ENCODE measurements around the gene KIAA1614. TPM values are rescaled to one million over a fixed set of nuclear protein-coding genes. Genes with fewer than 3 reads are reported as not detected.

The KIAA1614 gene
- polyA plus RNA-seq, 1 donor (not counting 4 experiments of a cell fraction or from before 2014, with no cell fraction given): 0.03 TPM

GRCh38 chr1:180945151-180945550 lies 32.5 kb downstream of the KIAA1614 start:
- H3K79me2 ChIP-seq (ENCODE audit: control insufficient read depth, insufficient read depth, low read length): no peaks in the 10 kb centered on the region
- H3K9me3 ChIP-seq (ENCODE audit: control insufficient read depth, low read depth, low read length): peaks cover 13% of the 10 kb centered on the region
- DNase-seq (ENCODE audit: low read depth, low spot score) (no peak), FAIRE-seq (no peak)
- no peak overlapping the region for H3K4me2 ChIP-seq (ENCODE audit: control insufficient read depth, extremely low read depth, insufficient read depth, low read depth, low read length)
- H3K4me1 ChIP-seq (ENCODE audit: control insufficient read depth, extremely low read depth, insufficient read depth, low read length): peaks cover 3% of the 10 kb centered on the region
- no peak overlapping the region for H3K9ac ChIP-seq (ENCODE audit: control insufficient read depth, extremely low read depth, insufficient read depth, low read length)
- dilution Hi-C loops (cut with MboI; ENCODE audit: extremely low pct_ligation_motif_present, low sequenced_read_pairs): no loop called here
- no peak overlapping the region for H3K4me3 ChIP-seq (ENCODE audit: control insufficient read depth in 2 of 3, extremely low read depth in 1 of 3, insufficient read depth in 2 of 3, low read depth in 1 of 3, low read length in 3 of 3)
- H3K27me3 ChIP-seq (ENCODE audit: control insufficient read depth, extremely low read depth, insufficient read depth, low read length): no peaks in the 10 kb centered on the region
- no peaks in the 10 kb centered on the region for H3K9me1 ChIP-seq (ENCODE audit: control insufficient read depth, extremely low read depth, insufficient read depth, low read length)
- no peak overlapping the region for H3K27ac ChIP-seq (ENCODE audit: control insufficient read depth, insufficient read depth, low read length)
- H4K20me1 ChIP-seq (ENCODE audit: control insufficient read depth, extremely low read depth, insufficient read depth, low read length): no peaks in the 10 kb centered on the region
- no peak overlapping the region for H2AFZ ChIP-seq (ENCODE audit: control insufficient read depth, low read length)
- no peak for TF ChIP-seq CTCF (optimal IDR thresholded peaks at IDR 0.05 in 1 of 3, IDR thresholded peaks at IDR 0.05 in 1 of 3, conservative IDR thresholded peaks at IDR 0.05 in 1 of 3; ENCODE audit: extremely low read depth in 1 of 3, insufficient read depth in 2 of 3, low read length in 3 of 3)
- no peak for TF ChIP-seq EZH2 (IDR thresholded peaks at IDR 0.05; ENCODE audit: low read length)
- peaks cover 3 to 5% of the 10 kb centered on the region in 2 experiments for H3K36me3 ChIP-seq (ENCODE audit: control insufficient read depth in 2 of 2, extremely low read depth in 1 of 2, insufficient read depth in 2 of 2, low read length in 2 of 2)

- Histone ChIP-seq H3K27me3 (ENCODE audit: control insufficient read depth, extremely low read depth, insufficient read depth, low read length) (no peaks in the 10 kb centered on the region), H3K4me2 (ENCODE audit: control insufficient read depth, extremely low read depth, insufficient read depth, low read depth, low read length) (no peak overlapping the region), H3K27ac (ENCODE audit: control insufficient read depth, insufficient read depth, low read length) (no peak overlapping the region), H3K79me2 (ENCODE audit: control insufficient read depth, insufficient read depth, low read length) (no peaks in the 10 kb centered on the region), H3K4me1 (ENCODE audit: control insufficient read depth, extremely low read depth, insufficient read depth, low read length) (peaks cover 3% of the 10 kb centered on the region), H2AFZ (ENCODE audit: control insufficient read depth, low read length) (no peak overlapping the region), H3K4me3 (ENCODE audit: control insufficient read depth in 2 of 3, extremely low read depth in 1 of 3, insufficient read depth in 2 of 3, low read depth in 1 of 3, low read length in 3 of 3) (no peak overlapping the region), H3K9me3 (ENCODE audit: control insufficient read depth, low read depth, low read length) (peaks cover 13% of the 10 kb centered on the region), H3K9ac (ENCODE audit: control insufficient read depth, extremely low read depth, insufficient read depth, low read length) (no peak overlapping the region), H4K20me1 (ENCODE audit: control insufficient read depth, extremely low read depth, insufficient read depth, low read length) (no peaks in the 10 kb centered on the region), H3K36me3 (ENCODE audit: control insufficient read depth in 2 of 2, extremely low read depth in 1 of 2, insufficient read depth in 2 of 2, low read length in 2 of 2) (peaks cover 4 to 8% of the 10 kb centered on the region in 2 experiments), H3K9me1 (ENCODE audit: control insufficient read depth, extremely low read depth, insufficient read depth, low read length) (no peaks in the 10 kb centered on the region)
- no peak for TF ChIP-seq CTCF (optimal IDR thresholded peaks at IDR 0.05 in 1 of 3, IDR thresholded peaks at IDR 0.05 in 1 of 3, conservative IDR thresholded peaks at IDR 0.05 in 1 of 3; ENCODE audit: extremely low read depth in 1 of 3, insufficient read depth in 2 of 3, low read length in 3 of 3)
- TF ChIP-seq EZH2 (IDR thresholded peaks at IDR 0.05; ENCODE audit: low read length): no peak
- no peak for DNase-seq (ENCODE audit: low read depth, low spot score)
- dilution Hi-C loops (cut with MboI; ENCODE audit: extremely low pct_ligation_motif_present, low sequenced_read_pairs): no loop called here
- no peak for FAIRE-seq
Observed at GRCh38 chr1:180945551-180945950, 32.9 kb downstream of the KIAA1614 start.
